NCI-H1092 treated with DMSO at 0.1 percent for 48 hours (cell line): Measurements from ENCODE around the gene LRRC43.
"Not testable (repeated sequence)": the region's sequence is repeated elsewhere in the genome, so short reads cannot be mapped to it uniquely, and the experiment has no call there.

Experiments
- DNase-seq: peaks from one replicate; lab custom pipeline; 2025; lab: John Stamatoyannopoulos, UW

The LRRC43 gene

DNA sequence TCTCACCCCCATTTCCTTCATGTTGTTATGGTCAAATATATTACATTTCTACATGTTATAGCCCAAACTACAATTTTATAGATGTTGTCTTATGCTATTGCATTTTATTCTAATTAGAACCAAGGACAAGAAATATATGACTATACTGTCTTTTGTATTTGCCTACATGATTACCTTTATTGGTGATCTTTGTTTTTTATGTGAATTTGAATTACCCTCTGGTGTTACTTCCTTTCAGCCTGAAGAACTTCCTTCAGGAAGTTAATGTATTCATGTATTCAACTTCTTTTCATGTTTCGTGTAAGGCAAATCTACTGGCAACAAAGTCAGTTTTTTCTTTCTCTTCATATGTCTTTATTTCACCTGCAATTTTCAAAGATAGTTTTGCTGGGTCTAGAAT lies 11.9 kb downstream of the LRRC43 start:
- no peak for DNase-seq

GRCh38 chr12:122195405-122195804 lies 12.5 kb downstream of the LRRC43 start:
- no peak for DNase-seq

- no peak for DNase-seq
Measured at GRCh38 chr12:122197612-122197966, 14.7 kb downstream of the LRRC43 start.

- DNase-seq, result no peak
Measured at GRCh38 chr12:122199484-122200355, 16.8 kb downstream of the LRRC43 start.

GRCh38 chr12:122200541-122201175 lies 17.7 kb downstream of the LRRC43 start:
- no peak for DNase-seq

DNA sequence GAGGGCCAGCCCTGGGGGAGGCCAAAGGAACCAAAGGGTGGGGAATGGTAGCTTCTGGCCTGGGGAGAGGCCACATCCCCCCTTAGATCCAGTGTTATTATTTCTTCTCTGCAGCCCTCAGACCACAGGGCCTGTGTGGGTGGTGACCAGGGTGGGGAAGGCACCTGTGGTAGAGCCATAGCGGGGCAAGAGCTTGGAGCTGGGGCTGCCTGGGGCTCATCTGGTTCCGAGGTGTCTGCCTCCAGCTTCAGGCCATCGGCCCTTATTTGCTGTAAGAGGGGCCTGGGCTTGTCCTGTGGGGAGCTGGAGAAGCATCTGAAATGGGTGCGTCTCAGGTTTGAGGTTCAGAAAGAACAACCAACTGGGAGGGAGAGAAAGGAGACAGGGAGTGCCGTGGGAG lies 18.5 kb downstream of the LRRC43 start:
- DNase-seq, result no peak

GRCh38 chr12:122202017-122202416 lies 19.1 kb downstream of the LRRC43 start:
- no peak for DNase-seq

GRCh38 chr12:122202811-122203210 lies 19.9 kb downstream of the LRRC43 start:
- DNase-seq, result not testable (repeated sequence)

DNA sequence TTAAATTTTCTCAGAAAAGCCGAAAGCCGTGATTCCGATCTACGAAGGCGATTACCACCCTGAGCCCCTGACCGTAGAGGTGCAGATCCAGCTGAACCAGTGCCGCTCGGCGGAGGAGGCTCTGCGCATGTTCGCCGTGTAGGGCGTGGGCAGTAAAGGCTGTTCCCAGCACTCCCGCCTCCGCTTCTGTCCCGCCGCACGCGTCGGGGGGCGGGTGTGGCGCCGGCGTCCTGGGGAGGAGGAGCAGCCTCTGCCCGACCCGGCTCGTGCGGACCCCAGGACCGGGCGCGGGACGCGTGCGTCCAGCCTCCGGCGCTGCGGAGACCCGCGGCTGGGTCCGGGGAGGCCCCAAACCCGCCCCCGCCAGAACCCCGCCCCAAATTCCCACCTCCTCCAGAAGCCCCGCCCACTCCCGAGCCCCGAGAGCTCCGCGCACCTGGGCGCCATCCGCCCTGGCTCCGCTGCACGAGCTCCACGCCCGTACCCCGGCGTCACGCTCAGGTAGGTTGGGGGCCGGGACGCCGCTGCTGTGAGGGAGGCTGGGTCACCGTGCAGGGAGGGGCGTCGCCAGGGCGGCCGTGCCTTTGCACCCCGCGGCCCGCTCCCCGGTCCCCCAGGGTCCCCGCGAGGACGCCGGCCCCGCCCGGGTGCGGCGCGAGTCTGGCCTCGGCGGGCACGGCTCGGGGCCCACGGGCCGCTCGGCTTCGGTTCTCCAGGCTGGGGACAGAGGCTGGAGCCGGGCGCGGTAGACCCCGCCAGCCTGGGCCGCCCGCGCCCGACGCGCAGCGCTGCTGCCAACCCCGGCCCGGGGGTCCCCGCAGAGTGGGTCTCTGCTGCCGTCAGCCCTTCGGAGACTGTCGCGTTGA lies 20.6 kb downstream of the LRRC43 start, which contains the start of gene B3GNT4:
Gene B3GNT4 (plus strand): TSS at position 409 of the 866 bp plus-strand sequence. CDS start 910 bp downstream, outside the sequence.
- peak; percentile 18 for DNase-seq

DNA sequence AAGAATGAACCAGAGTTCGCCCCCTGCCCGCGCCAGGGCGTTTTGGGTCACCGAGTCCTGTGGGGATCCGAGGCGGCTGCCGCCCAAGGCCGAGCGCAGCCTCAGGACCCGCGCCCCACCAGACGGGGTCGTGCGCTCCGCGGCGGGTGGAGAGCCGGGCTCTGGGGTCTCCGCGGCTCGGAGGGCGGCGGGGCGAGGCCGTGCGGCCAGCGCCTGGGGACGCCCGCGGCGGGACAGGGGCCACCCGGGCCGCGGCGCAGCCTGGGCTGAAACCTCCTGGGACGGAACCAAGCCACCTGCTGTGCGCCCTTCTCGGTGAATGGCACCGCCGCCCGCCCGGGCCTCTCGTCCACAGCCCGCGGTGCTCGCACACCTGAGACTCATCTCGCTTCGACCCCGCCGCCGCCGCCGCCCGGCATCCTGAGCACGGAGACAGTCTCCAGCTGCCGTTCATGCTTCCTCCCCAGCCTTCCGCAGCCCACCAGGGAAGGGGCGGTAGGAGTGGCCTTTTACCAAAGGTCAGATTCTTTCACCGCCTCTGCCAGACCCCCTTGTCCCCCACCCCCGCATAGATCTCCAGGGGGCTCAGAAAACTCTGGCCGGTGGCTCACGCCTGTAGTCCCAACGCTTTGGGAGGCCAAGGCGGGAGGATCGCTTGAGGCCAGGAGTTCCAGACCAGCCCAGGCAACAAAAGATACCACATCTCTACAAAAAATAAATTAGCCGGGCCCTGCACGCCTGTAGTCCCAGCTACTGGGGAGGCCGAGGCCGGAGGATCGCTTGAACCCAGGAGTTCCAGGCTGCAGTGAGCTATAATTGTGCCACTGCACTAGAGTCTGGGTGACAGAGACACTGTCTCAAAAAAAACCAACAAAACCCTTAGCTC lies 21.5 kb downstream of the LRRC43 start:
- no peak for DNase-seq

DNA sequence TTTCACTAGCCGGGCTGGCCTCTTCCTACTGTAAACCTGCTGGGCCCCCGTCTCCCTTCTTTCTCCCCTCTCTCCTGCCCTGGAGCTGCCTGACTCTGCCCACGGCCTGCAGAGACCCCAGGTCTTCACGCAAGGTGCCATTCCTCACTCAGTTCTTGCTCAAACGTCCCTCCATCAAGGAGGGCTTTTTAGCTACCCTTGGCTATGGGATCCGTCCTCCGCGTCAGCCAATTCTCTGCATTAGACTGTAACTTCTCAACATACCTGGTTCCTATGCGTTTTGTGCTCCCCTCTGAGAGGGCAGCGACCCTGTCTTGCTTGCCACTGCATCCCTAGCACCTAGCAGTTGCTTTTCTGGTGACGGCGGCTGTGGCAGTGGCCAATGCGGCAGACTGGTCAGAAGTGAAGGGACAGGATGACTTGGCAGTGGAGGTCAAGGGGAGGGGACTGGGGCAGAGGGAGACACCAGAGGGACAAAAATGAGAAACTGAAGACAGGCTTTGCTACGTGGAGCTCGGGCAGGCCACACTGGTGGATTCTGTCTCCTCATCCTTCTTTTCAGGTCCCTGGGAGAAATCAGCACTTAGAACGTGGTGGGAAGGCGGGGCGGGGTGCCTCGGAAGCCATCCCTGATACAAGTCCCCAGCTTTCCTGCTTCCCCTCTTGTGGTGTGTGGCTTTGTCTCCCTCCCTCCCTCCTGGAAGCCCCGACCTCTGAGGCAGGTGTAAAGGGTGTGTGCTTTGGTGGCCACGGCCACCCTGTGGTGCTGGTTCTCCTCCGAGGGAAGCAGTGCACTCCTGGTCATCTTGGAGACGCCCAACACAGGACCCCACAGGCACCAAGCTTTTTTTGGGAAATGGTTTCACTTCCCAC lies 22.4 kb downstream of the LRRC43 start:
- no peak for DNase-seq

DNA sequence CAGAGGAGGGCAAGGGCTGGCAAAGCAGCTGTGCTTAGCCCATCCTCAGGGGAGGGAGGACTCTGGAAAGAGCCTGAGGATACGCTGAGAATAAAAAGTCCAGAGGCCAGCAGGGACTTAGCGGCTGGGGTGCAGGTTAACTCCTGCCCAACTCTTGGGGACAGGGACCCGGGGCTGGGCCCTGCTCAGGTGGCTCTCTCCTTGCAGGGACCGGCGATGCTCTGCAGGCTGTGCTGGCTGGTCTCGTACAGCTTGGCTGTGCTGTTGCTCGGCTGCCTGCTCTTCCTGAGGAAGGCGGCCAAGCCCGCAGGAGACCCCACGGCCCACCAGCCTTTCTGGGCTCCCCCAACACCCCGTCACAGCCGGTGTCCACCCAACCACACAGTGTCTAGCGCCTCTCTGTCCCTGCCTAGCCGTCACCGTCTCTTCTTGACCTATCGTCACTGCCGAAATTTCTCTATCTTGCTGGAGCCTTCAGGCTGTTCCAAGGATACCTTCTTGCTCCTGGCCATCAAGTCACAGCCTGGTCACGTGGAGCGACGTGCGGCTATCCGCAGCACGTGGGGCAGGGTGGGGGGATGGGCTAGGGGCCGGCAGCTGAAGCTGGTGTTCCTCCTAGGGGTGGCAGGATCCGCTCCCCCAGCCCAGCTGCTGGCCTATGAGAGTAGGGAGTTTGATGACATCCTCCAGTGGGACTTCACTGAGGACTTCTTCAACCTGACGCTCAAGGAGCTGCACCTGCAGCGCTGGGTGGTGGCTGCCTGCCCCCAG lies 23.4 kb downstream of the LRRC43 start:
- DNase-seq, result no peak

- DNase-seq, result no peak
Measured at GRCh38 chr12:122206976-122207375, 24.1 kb downstream of the LRRC43 start.

- DNase-seq, result no peak
Measured at GRCh38 chr12:122207391-122207790, 24.5 kb downstream of the LRRC43 start.

- DNase-seq, result no peak
Measured at GRCh38 chr12:122208073-122208820, 25.3 kb downstream of the LRRC43 start.

DNA sequence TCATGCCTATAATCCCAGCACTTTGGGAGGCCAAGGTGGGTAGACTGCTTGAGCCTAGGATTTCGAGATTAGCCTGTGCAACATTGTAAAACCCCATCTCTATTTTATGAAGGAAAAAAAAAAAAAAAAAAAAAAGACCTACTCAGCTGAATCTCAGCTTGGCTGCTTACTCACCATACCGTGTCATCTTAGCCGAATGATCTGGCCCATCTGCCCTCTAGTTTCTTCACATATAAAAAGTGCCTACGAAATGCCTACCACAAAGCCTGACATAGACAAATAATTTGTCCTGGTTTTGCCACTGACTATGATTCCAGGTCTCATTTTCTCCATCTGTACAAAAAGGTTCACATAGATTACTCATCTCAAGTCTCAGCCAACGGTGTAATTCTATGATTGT lies 32.8 kb downstream of the LRRC43 start:
- DNase-seq, result no peak

- DNase-seq, result no peak
Measured at GRCh38 chr12:122216445-122216844, 33.5 kb downstream of the LRRC43 start.

DNA sequence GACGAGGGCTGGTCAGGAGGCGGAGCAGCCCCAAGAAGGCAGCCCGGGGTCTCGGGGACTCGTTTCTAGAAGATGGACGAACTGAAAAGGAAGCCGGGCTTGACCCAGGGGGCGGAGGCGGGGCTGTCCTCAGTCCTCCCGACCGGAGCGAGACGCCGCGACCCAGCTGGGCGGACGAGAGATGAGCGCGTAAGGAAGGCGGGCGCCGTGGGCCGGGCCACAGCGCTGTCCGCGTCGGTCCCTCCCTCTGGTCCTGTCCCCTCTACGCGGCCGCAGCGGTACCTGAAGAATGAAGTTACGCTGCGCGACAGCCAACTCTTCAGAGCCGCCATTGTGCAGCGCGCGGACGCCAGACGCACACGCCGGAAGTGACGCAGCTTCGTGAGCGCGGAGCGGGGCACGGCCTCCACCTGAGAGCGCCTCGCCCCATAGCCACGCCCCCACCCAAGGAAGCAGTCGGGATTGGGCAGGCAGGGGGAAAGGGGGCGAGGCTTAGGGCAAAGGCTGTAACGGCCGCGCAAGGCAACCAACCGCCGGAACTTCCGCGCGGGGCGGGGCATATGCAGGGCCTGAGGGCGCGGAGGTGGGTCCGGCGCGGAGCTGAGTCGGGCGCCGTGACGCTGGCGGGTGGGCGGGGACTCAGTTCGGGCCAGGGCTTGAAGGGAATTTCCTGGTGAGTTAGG lies 42.9 kb downstream of the LRRC43 start, which contains the start of gene DIABLO:
Gene DIABLO (minus strand): TSS at position 370 of the 683 bp plus-strand sequence. CDS start 38 bp downstream, at position 332.
- DNase-seq, result peak; percentile 97
